GM23338 (cell line): ENCODE data around the gene RHCG. TPM values are rescaled to one million over a fixed set of nuclear protein-coding genes. Genes with fewer than 3 reads are reported as not detected.

Experiments
- ATAC-seq: fragments of 200-7000 bp; cut with Tn5 transposase; 3 replicates; pipeline ENCODE4 v1.9.1; 2020
- DNase-seq: peaks from one replicate; pipeline ENCODE4 v3.0.0-alpha.2; 2015; ENCODE audit warnings: low spot score
- H2AFZ ChIP-seq: fragments of 200-600 bp; sonication (generic); 2 replicates; pipeline ENCODE4 v1.8.0; 2016; ENCODE audit warnings: antibody characterized with exemption, mild to moderate bottlenecking, moderate library complexity
- H3F3A ChIP-seq: fragments of 200-600 bp; sonication (generic); replicated peaks from 2 replicates; pipeline ENCODE4 v1.8.0; 2017; ENCODE audit warnings: antibody characterized with exemption, mixed run types, low read depth
- H3K27ac ChIP-seq: fragments of 200-600 bp; sonication (generic); 2 replicates; pipeline ENCODE4 v1.6.1; 2016; ENCODE audit warnings: low read depth
- H3K27me3 ChIP-seq: fragments of 200-600 bp; sonication (generic); 2 replicates; pipeline ENCODE4 v1.8.0; 2016; ENCODE audit warnings: mild to moderate bottlenecking, mixed run types, moderate library complexity; ENCODE audit not compliant: insufficient read depth
- H3K36me3 ChIP-seq: fragments of 200-600 bp; sonication (generic); 2 replicates; pipeline ENCODE4 v1.8.0; 2016; ENCODE audit warnings: mild to moderate bottlenecking; ENCODE audit not compliant: insufficient read depth
- H3K4me1 ChIP-seq: fragments of 200-600 bp; sonication (generic); 2 replicates; pipeline ENCODE4 v1.8.0; 2016; ENCODE audit warnings: mild to moderate bottlenecking, moderate library complexity; ENCODE audit not compliant: insufficient read depth
- H3K4me2 ChIP-seq: fragments of 200-600 bp; sonication (generic); 2 replicates; pipeline ENCODE4 v1.7.1; 2017; ENCODE audit warnings: mixed run types
- H3K4me3 ChIP-seq: fragments of 200-600 bp; sonication (generic); 2 replicates; pipeline ENCODE4 v1.6.1; 2016; ENCODE audit warnings: mixed run types
- H3K79me2 ChIP-seq: fragments of 200-600 bp; sonication (generic); replicated peaks from 2 replicates; pipeline ENCODE4 v1.8.0; 2017; ENCODE audit warnings: mild to moderate bottlenecking; ENCODE audit not compliant: insufficient read depth
- H3K9me2 ChIP-seq: fragments of 200-600 bp; sonication (generic); 2 replicates; pipeline ENCODE4 v1.8.0; 2017; ENCODE audit not compliant: insufficient read depth
- H4K20me1 ChIP-seq: fragments of 200-600 bp; sonication (generic); replicated peaks from 2 replicates; pipeline ENCODE4 v1.8.0; 2017; ENCODE audit warnings: mild to moderate bottlenecking; ENCODE audit not compliant: insufficient read depth
- H3K27ac Mint-ChIP-seq: 2 replicates; pipeline ENCODE4 v1.8.0; 2020; ENCODE audit warnings: inconsistent platforms, mild to moderate bottlenecking, moderate library complexity, mixed read lengths
- H3K27me3 Mint-ChIP-seq: 3 replicates; pipeline ENCODE4 v1.8.0; 2022; ENCODE audit warnings: low read depth, mild to moderate bottlenecking, moderate library complexity, mixed read lengths, inconsistent platforms; ENCODE audit not compliant: insufficient read depth, poor library complexity
- H3K36me3 Mint-ChIP-seq: 3 replicates; pipeline ENCODE4 v1.8.0; 2021; ENCODE audit warnings: low read depth, mild to moderate bottlenecking, inconsistent platforms, moderate library complexity, mixed read lengths
- H3K4me1 Mint-ChIP-seq: 3 replicates; pipeline ENCODE4 v1.8.0; 2020; ENCODE audit warnings: mild to moderate bottlenecking, inconsistent platforms, mixed read lengths
- H3K4me3 Mint-ChIP-seq: 3 replicates; pipeline ENCODE4 v1.8.0; 2021; ENCODE audit warnings: moderate library complexity, mild to moderate bottlenecking, inconsistent platforms, mixed read lengths
- H3K9me3 Mint-ChIP-seq: 3 replicates; pipeline ENCODE4 v1.8.0; 2020; ENCODE audit warnings: moderate library complexity, mild to moderate bottlenecking, inconsistent platforms, mixed read lengths
- CREB1 ChIP-seq: fragments of 250-450 bp; sonication (Bioruptor Pico); IDR thresholded peaks from 2 replicates; pipeline ENCODE4 v1.5.0; 2020; ENCODE audit warnings: low read depth, mild to moderate bottlenecking, moderate library complexity
- ETS1 ChIP-seq: IDR thresholded peaks from 2 replicates; pipeline ENCODE4 v1.6.1; 2016; ENCODE audit warnings: antibody characterized with exemption
- EZH2 ChIP-seq: fragments of 200-600 bp; sonication (generic); IDR thresholded peaks from one replicate; pipeline ENCODE4 v1.8.0; 2017; ENCODE audit warnings: antibody characterized with exemption, mild to moderate bottlenecking, low read depth; ENCODE audit not compliant: unreplicated experiment
- EZH2phosphoT487 ChIP-seq: fragments of 200-600 bp; sonication (generic); IDR thresholded peaks from one replicate; pipeline ENCODE4 v1.8.1; 2018; ENCODE audit warnings: antibody characterized with exemption; ENCODE audit not compliant: unreplicated experiment
- JUNB ChIP-seq: IDR thresholded peaks from one replicate; pipeline ENCODE4 v1.6.1; 2016; ENCODE audit warnings: antibody characterized with exemption; ENCODE audit not compliant: unreplicated experiment
- NANOG ChIP-seq: IDR thresholded peaks from 2 replicates; pipeline ENCODE4 v1.6.1; 2016; ENCODE audit warnings: antibody characterized with exemption, borderline replicate concordance
- POLR2AphosphoS5 ChIP-seq: IDR thresholded peaks from 2 replicates; pipeline ENCODE4 v1.6.1; 2016; ENCODE audit warnings: antibody characterized with exemption, low read depth
- REST ChIP-seq: IDR thresholded peaks from one replicate; pipeline ENCODE4 v1.6.1; 2018; ENCODE audit warnings: antibody characterized with exemption; ENCODE audit not compliant: unreplicated experiment
- STAT1 ChIP-seq: IDR thresholded peaks from one replicate; pipeline ENCODE4 v1.6.1; 2016; ENCODE audit warnings: antibody characterized with exemption; ENCODE audit not compliant: unreplicated experiment
- ZNF114 ChIP-seq: fragments of 250-450 bp; sonication (Bioruptor Pico); IDR thresholded peaks from 2 replicates; pipeline ENCODE4 v1.5.0; 2020; ENCODE audit warnings: mild to moderate bottlenecking, moderate library complexity
- ZNF331 ChIP-seq: fragments of 250-450 bp; sonication (Bioruptor Pico); IDR thresholded peaks from 2 replicates; pipeline ENCODE4 v1.5.0; 2020; ENCODE audit warnings: low read depth, mild to moderate bottlenecking, moderate library complexity
- polyA plus RNA-seq: library from polyadenylated mRNA; unstranded; fragments of >200 nt; fragmentation: Nextera tagmentation; extraction: Ambion mirVana; gene quantifications from 2 replicates; pipeline ENCODE4 v1.2.1, GENCODE V29; 2016
- total RNA-seq: library from RNA; depleted of rRNA; stranded (reverse); fragments of >200 nt; shearing (Covaris generic); gene quantifications from 2 replicates; pipeline ENCODE4 v1.2.3, GENCODE V29; 2014
- TF ChIP-seq, protein P1 (sequence below), 2 experiments: fragments of 200-600 bp in 1 of 2; sonication (generic) in 1 of 2; conservative IDR thresholded peaks; 2 replicates each; pipeline versions ENCODE4 v1.5.1 to v1.6.1; 2016 to 2017; ENCODE audit warnings: antibody characterized with exemption in 2 of 2, low read depth in 2 of 2, mild to moderate bottlenecking in 2 of 2, moderate library complexity in 1 of 2

RHCG gene
- total and polyA plus RNA-seq, 2 experiments from 2014 or later, result 0.21 to 0.63 TPM

- Histone ChIP-seq H4K20me1 (no peaks in the 10 kb centered on the region), H3K27me3 (no peaks in the 10 kb centered on the region), H2AFZ (no peak overlapping the region), H3F3A (no peaks in the 10 kb centered on the region), H3K36me3 (no peaks in the 10 kb centered on the region), H3K4me2 (no peak overlapping the region), H3K79me2 (no peaks in the 10 kb centered on the region), H3K4me1 (no peaks in the 10 kb centered on the region), H3K27ac (no peak overlapping the region), H3K4me3 (no peak overlapping the region), H3K9me2 (no peaks in the 10 kb centered on the region; the same call in 1 of the 2 replicates)
- Mint-ChIP-seq H3K4me1 (peaks cover 8% of the 10 kb centered on the region; the same call in 2 of the 3 replicates), H3K9me3 (peaks cover 19% of the 10 kb centered on the region), H3K36me3 (peaks cover 11% of the 10 kb centered on the region), H3K27ac (no peak overlapping the region), H3K4me3 (no peak overlapping the region), H3K27me3 (peaks cover 5% of the 10 kb centered on the region)
- ATAC-seq, result no peak
- no peak for DNase-seq
- TF ChIP-seq ZNF331 (CRISPR knock-in tag) (no peak), JUNB (no peak), REST (no peak), NANOG (no peak), POLR2AphosphoS5 (no peak), ZNF114 (no peak), CREB1 (CRISPR knock-in tag) (no peak)
Observed at GRCh38 chr15:89533861-89534544, 37.6 kb upstream of the RHCG start.

DNA sequence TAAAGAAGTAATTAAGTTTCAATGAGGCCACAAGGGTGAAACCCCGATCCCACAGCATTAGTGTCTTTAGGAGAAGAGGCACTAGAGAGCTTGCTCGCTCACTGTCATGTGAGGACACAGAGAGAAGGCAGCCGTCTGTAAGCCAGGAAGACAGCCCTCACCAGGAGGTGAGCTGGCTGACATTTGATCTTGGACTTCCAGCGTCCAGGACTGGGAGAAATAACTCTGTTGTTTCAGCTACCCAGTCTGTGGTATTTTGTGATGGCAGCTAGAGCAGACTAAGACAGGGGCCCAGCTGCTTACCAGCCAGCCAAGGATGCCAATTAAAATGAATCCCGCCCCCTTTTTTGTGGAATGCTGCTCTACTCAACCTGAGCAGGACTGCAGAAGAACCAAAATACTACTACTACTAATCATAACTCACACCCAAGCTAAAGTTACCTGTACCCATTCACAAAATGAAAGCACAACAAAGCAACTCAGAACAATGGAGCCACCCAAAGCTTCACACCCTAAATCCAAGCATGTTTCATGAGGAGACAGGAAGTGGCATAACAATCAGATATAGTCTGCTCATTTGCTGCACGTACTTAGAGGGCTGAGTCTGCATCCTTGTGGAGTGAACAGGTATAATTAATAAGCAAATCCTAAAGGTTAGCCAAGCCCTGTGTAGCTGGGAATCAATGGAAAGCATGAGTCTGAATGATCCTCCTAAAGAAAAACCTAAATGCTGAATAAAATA, 35.6 kb upstream of the RHCG start:
- Histone ChIP-seq H2AFZ (peak overlapping the region; percentile 64; the same call in 1 of the 2 replicates), H3K4me3 (no peak overlapping the region), H3K4me1 (no peaks in the 10 kb centered on the region), H3K4me2 (no peak overlapping the region), H3K27me3 (no peaks in the 10 kb centered on the region), H3K36me3 (no peaks in the 10 kb centered on the region), H3K9me2 (no peaks in the 10 kb centered on the region), H4K20me1 (no peaks in the 10 kb centered on the region), H3F3A (no peaks in the 10 kb centered on the region), H3K79me2 (no peaks in the 10 kb centered on the region), H3K27ac (no peak overlapping the region)
- peak; percentile 45; the same call in 2 of the 3 replicates for ATAC-seq
- no peak for DNase-seq
- Mint-ChIP-seq H3K36me3 (peaks cover 2% of the 10 kb centered on the region; the same call in 1 of the 3 replicates), H3K27ac (no peak overlapping the region), H3K4me1 (peaks cover 8% of the 10 kb centered on the region; the same call in 2 of the 3 replicates), H3K27me3 (peaks cover 5% of the 10 kb centered on the region), H3K9me3 (peaks cover 5% of the 10 kb centered on the region; the same call in 2 of the 3 replicates), H3K4me3 (no peak overlapping the region)
- no peak for TF ChIP-seq REST
- no peak for TF ChIP-seq STAT1
- no peak for TF ChIP-seq ZNF114
- no peak for TF ChIP-seq POLR2AphosphoS5
- TF ChIP-seq, protein P1, sequence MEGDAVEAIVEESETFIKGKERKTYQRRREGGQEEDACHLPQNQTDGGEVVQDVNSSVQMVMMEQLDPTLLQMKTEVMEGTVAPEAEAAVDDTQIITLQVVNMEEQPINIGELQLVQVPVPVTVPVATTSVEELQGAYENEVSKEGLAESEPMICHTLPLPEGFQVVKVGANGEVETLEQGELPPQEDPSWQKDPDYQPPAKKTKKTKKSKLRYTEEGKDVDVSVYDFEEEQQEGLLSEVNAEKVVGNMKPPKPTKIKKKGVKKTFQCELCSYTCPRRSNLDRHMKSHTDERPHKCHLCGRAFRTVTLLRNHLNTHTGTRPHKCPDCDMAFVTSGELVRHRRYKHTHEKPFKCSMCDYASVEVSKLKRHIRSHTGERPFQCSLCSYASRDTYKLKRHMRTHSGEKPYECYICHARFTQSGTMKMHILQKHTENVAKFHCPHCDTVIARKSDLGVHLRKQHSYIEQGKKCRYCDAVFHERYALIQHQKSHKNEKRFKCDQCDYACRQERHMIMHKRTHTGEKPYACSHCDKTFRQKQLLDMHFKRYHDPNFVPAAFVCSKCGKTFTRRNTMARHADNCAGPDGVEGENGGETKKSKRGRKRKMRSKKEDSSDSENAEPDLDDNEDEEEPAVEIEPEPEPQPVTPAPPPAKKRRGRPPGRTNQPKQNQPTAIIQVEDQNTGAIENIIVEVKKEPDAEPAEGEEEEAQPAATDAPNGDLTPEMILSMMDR (conservative IDR thresholded peaks at IDR 0.05; ENCODE audit: low read depth in 2 of 2), result no peak
- TF ChIP-seq JUNB, result no peak
- TF ChIP-seq CREB1 (CRISPR knock-in tag), result no peak
- no peak for TF ChIP-seq NANOG
- no peak for TF ChIP-seq EZH2phosphoT487
- no peak for TF ChIP-seq EZH2
- TF ChIP-seq ETS1, result no peak
